ENCODE data around the gene ARL4D.
"Not testable (repeated sequence)": the region's sequence is repeated elsewhere in the genome, so short reads cannot be mapped to it uniquely, and the experiment has no call there.

Gene ARL4D, protein sequence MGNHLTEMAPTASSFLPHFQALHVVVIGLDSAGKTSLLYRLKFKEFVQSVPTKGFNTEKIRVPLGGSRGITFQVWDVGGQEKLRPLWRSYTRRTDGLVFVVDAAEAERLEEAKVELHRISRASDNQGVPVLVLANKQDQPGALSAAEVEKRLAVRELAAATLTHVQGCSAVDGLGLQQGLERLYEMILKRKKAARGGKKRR

DNA sequence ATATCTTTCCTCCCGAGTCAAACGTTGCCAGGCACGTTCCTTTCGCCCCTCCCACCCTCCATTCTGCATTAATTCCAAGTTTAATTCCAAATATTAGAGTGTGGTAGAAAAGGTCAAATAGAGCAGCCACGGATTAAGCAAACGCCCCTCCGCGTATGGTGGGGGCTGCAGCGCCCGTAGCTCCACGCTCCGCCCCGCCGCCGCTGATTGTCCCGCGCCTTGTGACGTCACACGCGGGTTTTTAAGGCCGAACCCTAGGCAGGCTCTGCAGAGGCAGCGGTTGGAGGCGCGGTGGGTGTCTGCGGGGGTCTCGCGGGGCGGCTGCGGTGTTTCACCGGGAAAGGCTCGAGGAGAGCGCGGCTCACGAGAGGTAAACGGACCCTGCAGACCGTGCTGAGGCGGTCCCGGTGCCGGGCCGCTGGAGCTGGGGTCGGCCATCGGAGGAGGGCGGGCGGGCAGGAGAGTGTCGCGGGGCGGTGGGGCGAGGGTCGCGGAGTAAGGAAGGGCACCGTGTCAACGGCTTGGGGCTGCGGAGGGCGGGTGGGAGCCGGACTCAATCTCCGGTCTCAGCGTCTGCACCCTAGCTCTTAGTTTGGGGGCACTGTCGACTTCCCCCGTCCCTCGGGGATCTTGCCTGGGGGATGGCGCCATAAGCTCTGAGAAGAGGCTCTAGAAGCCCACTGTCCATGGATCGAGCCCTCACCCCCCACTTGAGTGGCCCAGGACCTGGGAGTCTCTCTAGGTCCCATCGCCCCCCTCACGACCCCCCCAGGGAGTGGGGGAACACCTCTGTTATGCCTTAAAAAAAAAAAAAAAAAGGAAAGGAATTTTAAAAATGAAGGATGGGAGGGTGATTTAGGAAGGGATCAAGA lies at the start of gene ARL4D:
TSS of gene ARL4D (plus strand) at position 270 of the 872 bp plus-strand sequence. CDS start 740 bp downstream, outside the sequence.
- DNase-seq: peak; percentile 54

DNA sequence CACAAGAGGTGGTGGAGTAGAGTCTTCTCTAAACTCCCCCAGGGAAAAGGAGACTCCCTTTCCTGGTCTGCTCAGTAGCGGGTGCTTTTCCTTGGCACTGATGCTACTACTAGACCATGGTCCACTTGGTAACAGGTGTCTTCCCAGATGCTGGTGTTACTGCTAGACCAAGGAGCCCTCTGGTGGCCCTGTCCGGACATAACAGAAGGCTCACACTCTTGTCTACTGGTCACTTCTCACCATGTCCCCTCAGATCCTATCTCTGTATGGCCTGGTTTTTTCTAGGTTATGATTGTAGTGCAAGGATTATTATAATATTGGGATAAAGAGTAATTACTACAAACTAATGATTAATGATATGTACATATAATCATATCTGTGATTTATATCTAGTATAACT lies 49.7 kb upstream of the ARL4D start:
- DNase-seq: no peak

DNA sequence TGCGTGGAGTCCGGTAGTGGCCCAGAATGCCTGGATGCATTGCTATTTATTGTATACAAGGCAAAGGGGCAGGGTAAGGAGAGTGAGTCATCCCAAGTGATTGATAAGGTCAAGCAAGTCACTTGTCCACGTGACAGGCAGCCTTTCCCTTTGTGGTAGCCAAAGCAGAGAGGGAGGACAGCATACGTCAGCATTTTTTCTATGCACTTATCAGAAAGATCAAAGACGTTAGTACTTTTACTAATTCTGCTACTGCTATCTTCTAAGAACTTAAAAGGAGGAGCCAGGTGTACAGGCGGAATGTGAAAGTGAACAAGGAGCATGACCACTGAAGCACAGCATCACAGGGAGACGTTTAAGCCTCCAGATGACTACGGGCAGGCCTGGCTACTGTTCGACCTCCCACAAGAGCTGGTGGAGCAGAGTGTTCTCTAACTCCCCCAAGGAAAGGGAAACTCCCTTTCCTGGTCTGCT lies 47.9 kb upstream of the ARL4D start:
- DNase-seq: no peak

DNA sequence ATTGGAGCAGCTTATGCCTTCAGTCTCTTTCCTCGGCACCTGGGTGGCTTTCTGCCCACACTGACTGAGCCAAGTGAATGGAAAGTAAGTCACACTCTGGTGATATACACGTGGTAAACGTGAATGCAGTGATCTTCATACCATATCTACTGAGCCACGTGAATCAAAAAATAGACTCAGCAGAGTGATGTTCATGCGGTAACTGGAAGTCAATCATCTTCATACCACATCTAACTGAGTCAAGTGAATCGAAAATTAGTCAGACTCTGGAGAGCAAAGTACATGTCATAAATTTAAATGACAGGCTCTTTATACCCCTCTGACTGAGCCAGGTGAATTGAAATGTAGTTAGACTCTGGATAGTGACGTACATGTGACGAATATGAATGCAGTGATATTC lies 47.1 kb upstream of the ARL4D start:
- DNase-seq: no peak

DNA sequence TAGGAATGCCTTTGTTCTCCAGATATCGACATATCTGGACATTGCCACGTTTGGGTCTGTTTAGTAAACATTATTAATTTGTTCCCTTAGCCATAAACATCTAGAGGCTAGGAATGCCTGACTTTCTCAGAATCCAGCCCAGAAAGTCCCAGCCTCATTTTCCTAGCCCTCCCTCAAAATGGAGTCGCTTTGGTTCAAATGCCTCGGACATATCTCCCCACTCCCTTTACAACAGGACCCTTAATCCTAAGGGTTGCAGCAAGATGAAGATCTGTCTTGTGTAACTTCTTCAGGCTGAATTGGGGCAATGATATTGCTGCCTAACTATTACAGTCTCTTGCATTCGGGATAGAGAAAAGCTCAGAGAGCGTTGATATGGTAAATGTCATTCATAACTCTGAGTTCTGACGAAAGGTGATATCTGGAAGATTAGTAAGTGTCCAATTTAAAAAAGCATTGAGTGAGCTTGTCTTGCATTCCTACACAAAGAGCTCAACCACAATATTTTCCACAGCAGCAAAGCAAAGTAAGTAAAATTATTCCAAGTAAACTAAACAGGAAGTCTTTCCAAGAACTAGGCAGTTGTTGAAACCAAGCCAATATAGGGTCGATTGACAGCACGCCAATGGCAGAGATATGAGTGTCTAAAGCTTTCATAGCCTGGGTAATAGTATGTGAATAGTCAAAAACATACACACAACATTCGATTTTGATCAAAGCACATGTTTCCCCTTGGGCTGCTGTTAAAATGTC lies 46.0 kb upstream of the ARL4D start:
- DNase-seq: no peak

DNA sequence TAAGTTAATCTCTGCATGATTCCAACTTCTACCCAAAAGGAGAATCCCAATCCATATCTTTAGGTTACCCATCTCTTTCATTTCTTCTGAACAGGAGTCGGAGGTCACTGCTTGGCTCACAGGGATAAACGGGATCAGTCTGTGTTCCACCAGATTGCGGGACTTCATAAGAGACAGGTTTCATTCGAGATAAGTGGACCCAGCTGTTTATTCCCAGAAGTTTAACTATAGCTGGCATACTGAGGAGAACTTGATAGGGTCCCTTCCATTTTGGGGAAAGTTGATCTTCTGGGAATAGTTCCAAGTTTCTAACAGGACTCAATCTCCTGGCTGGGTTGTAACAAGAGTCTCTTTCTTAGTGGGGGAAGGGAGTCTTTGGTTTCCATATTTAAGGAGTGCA lies 45.4 kb upstream of the ARL4D start:
- DNase-seq: no peak

DNA sequence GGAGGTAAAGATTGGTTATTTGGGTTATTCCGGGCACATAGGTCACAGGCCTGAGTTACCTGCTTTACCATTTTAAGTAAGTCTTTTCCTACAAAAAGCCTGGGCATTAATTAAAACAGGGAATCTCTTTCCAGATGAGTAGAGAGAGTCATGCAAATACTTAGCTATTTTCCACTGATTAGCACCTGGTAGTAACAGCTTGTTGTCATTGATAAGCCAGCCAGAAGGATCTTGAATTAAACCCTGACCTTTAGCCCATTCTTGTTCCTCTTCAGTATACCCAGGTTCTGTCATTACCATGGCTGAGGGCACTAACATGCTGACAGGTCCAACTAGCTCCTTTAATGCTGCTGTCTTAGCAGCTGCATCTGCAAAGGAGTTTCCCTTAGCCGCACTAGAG lies 44.4 kb upstream of the ARL4D start:
- DNase-seq: no peak

DNA sequence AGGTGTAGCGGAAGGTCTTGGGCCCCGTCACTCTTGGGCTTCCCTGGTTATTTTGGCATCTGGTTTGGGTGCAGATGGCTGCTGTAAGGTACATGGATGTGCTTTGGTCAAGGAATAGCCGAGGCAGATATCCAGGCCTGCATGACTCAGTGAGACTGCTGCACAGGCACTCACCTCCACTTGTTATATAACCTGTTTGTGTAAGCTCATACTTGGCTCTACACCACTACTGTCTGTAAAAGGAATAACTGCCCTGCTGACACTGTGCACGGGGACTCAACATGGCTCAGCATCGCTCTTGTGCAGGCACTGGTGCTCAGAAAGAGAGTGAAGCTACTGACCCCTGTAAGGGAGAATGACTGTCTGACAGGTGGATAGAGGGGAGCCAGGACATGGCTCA lies 42.3 kb upstream of the ARL4D start:
- no peak for DNase-seq

DNA sequence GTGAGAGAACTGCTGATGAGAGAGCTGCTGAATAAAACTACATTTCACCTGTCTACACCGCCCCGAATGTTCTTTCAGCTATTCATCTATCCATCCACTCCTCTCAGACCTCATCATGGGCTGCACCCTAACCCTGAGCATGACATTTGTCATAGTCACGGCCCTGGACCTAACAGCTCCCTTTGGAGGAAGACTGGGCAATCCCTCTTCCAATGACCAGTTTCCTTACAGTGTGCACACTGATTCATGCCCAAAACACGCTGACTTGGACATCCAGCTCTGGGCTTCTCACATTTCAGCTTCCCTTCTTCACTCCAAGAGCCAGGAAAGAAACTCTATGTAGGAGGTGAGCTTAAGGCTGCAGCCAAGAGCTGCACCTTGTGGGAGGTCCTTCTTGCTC lies 41.8 kb upstream of the ARL4D start:
- DNase-seq: no peak

DNA sequence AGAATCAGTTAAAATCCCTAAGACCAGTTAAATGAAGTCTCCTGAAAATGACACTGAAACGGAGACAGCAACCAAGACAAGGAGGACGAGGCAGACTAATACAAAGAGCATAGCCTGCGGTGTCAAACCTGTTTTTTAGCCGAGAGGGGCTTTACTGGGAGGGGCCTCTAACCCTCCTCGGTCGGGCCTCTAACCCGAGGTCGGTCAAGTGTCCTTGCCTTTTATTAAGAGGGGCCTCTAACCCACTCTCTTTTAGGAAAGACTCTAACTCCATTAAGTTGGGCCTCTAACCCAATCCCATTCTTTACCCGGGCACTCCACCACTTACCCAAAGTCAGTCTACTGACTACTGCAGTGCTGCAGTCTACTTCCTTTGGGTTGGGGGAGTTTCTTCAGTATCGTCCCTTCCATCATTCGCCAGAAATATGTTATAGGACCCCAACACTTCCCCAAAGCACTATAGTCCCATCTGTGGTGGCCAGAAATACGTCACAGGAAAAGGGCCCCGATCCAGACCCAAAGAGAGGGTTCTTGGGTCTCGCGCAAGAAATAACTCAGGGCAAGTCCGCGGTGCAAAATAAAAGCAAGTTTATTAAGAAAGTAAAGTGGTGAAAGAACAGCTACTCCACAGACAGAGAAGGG lies 39.2 kb upstream of the ARL4D start:
- DNase-seq: no peak

DNA sequence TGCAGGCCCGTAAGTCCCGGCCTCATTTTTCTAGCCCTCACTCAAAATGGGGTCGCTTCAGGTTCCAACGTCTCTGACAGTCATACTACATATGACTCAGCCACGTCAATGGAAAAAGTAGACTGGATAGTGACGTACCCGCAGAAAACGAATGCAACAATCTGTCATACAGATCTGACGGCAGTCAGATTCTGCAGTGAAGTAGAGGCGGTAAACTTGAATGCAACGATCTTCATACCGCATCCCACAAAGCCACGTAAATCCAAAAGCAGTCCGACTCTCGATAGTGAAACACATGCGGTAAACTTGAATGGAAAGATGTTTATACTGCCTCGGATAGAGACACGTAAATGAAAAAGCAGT lies 38.4 kb upstream of the ARL4D start:
- peak; percentile 72 for DNase-seq

DNA sequence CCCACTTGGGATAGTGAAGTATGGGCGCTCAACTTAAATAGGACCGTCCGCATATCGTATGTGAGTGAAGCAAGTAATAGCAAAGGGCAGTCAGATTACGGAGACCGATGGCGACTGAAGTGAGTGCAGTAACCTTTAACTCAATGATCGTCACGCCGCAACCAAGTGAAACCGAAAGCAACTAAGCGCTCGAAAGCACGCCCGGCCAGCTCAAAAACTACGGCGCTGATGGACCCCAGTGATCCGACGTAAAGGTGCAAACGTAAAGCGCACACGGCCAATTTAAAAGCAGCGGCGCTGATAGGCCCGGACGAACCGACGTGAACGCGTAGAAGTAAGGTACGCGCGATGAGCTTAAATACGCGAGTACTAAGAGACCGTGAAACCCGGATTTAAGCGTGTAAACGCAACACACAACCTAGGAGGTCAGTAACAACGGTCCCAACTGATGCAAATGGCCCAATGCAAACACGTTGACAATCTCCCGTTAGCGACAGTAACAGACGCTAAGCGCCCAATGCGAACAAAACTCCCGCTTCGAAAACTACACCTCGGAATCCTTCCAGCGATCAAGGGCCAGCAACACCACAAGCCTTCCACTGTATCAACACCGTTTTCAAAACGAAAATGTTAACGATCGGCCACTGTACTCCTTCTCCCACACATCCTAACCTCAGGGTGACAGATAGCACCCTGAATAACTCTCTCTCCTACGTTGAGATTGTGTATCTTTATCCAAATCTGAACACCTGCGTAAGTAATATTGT lies 37.9 kb upstream of the ARL4D start:
- peak; percentile 96 for DNase-seq

DNA sequence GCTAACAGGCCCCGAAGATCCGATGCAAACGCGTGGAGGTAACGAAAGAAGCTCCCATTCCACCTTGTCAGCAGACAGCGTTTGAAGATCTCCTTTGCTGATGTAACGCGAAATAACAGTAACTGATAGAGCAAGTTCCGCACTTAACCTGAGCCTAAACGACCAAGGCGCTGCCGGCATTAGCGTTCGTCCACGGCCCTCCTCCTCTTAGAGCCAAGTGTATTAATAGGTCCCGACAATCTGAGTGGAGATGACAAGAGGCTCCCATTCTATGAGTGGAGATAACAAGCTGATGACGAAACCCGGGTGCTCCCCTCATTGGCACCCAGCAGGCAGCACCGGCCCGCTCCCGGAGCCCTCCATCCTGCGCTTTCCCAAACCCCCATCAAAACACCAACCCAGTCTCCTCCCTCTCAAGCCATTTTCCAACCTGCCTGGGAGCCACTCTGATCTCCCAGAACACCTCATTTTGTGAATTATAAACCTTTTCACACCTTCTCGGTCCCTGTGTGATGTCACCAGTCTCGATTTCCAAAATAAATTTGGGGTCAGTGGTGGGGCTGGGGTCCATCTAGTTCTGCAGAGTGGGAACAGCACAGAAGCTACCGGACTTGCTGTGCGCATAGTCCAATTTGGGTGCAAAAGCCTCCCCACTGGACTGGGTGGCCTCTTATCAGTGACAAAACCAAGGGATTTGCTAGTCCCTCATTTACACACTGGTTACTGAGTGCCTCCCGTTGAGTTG lies 35.4 kb upstream of the ARL4D start:
- DNase-seq: no peak

DNA sequence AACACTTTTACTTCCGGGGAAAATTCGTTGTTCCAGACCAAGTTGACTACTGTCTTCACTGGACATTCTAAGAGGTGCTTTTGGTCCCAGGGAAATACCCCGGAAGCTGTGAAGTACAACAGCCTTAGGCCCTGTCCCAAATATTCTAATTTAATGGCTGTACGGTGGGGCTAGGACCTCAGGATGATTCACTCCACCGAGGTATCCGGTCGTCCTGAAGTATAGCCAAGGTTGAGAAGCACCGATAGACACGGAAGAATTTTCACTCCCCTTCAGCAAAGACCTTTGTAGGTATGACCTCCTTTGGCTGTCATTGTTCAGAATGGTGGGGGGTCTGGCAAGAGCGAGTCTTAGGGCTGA lies 34.9 kb upstream of the ARL4D start:
- no peak for DNase-seq

DNA sequence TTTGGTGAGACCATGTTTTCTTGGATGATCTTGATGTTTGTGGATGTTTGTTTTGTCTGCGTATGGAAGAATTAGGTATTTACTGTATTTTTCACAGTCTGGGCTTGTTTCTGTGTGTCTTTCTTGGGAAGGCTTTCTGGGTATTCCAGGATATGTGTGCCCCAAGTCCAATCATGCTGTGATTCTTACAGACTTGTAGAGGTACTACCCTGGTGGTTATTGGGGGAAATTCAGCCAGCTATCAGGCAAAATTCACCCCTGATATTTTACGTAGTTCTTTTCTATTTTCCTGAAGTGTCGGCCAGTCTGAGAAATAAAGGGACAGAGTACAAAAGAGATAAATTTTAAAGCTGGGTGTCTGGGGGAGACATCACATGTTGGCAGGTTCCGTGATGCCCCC lies 33.4 kb upstream of the ARL4D start:
- no peak for DNase-seq

DNA sequence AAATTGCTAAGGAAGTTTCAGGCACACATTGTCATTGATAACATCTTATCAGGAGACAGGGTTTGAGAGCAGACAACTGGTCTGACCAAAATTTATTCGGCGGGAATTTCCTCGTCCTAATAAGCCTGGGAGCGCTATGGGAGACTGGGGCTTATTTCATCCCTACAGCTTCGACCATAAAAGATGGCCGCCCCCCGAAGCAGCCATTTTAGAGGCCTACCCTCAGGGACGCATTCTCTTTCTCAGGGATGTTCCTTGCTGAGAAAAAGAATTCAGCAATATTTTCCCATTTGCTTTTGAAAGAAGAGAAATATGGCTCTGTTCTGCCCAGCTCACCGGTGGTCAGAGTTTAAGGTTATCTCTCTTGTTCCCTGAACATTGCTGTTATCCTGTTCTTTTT lies 32.9 kb upstream of the ARL4D start:
- not testable (repeated sequence) for DNase-seq

DNA sequence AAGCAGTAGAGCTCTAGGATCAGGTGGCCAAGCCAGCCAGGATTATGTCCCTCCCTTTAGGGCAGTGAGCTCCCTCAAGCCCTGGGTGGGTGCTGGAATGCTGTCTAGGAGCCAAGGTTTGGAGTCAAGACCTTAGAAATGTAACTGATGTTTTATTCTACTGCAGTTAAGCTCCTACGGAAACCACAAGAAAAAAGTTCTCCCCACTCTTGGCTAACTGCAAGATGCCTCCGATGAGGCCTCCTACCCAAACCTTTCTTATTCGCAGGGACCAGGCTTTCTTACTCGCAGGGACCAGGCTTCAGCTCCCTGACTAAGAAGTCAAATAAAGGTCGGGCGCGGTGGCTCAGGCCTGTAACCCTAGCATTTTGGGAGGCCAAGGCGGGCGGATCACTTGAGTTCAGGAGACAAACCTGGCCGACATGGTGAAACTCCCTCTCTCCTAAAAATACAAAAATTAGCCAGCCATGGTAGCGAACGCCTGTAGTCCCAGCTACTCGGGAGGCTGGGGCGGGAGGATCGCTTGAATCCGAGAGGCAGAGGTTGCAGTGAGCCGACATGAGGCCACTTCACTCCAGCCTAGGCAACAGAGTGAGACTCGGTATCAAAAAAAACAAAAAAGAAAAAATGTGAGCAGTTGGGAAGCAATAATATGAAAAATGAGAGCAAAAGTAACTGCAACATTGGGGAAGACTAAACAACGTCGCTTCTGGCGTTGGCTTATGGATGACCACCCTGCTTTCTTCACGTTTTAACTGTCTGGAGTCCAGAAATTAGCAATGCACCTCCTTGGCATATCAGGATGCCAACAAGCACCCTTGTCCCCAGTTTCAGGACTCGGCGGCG lies 31.7 kb upstream of the ARL4D start:
- DNase-seq: no peak

DNA sequence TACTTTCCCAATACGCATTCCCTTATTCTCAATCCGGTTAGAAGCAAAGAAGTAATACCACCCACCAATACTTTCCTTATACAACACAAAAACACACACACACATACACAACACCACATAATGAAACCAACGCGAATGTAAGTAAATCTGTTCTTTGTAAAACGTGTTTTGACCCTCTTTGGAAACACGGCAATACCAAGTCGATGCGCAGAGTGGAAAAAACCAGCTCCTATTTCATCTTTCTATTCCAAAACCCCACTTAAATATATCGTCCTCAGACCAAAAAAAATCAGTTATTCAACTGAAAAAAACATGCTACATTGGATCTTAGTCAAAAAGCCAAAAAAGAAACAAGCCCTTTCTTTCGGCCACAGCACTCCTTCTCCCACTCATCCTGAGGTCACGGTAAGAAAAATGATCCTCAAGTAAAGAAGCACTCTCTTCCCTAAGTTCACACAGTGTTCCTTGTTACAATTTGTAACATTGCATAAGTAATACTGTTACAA lies 31.0 kb upstream of the ARL4D start:
- peak; percentile 82 for DNase-seq

DNA sequence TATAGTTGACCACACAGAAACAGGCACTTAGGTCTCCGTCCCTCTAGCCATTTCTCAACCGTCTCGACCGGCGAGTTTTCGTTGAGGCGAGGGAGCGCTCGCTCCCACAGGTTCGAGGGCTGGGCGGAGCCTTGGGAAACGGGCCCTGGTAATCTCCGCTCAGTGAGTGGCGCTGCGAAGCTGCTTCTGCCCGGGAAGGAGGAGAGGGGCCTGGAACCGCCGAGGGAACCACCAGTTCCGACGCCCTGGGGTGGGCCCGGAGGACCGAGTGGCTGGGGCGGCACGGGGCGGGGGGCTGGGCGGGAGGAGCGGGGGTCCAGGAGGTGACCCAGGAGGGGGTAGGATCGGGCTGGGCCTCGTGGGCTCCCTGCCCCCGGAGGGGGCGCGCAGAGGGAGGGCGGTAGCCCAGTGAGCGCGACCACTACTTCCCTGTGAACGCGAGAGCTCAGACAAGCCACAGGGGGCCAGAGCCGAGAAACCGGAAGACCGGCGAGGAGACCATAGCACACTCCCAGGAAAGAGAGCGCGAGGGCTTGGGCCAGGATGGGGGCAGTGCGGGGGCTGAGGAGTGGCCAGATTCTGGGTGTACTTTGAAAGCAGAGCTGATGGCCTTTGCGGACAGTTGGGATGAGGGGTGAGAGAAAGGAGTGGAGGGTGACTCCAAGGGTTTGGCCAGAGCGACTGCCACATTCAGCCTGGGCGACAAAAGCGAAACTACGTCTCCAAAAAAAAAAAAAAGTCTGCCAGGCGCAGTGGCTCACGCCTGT lies 29.9 kb upstream of the ARL4D start:
- peak; percentile 55 for DNase-seq

DNA sequence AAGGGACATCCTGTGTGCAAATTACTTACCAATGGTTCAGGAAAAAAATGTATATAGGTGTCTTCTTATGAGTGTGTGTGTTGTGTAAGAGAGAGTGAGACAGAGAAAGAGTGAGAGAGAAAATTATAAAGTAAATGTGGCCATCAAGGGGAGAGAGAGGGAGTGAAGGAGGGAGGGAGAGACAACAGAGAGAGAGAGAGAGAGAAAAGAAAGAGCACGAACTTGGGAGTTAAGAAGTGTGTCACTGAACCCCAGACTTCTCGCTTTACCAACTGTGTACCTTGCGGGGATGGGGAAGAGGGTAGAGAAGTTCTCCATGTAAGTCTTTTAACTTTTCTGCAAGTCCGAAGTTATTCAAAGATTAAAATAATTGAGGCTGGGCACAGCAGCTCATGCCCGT lies 28.8 kb upstream of the ARL4D start:
- no peak for DNase-seq
